PC-3 (cell line): ENCODE data around the gene AKIRIN1.

ENCODE experiments used
- EZH2 ChIP-seq: fragments of 300-600 bp; sonication (generic); IDR thresholded peaks from one replicate; pipeline ENCODE4 v1.6.1; 2017; ENCODE audit warnings: antibody characterized with exemption, mild to moderate bottlenecking, low read length; ENCODE audit not compliant: unreplicated experiment
- TF ChIP-seq, protein P1 (sequence below): fragments of 300-600 bp; sonication (generic); conservative IDR thresholded peaks from 2 replicates; pipeline ENCODE4 v1.5.1; 2017; ENCODE audit warnings: antibody characterized with exemption, low read depth, mild to moderate bottlenecking, low read length

DNA sequence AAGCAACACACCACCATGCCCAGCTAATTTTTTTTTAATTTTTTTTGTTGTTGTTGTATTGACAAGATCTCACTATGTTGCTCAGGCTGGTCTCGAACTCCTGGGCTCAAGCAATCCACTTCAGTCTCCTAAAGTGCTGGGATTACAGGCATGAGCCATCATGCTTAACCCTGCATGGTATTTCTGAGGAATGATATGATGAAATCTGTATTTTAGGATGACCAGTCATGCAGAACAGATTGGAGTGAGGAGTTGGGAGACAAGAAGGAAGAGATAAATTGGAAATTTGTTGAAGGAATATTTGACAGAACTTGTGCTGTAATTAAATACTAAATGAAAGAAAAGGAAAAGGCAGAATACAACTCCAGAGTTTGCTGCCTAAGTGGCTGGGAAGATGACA lies 30.4 kb downstream of the AKIRIN1 start:
- TF ChIP-seq, protein P1, sequence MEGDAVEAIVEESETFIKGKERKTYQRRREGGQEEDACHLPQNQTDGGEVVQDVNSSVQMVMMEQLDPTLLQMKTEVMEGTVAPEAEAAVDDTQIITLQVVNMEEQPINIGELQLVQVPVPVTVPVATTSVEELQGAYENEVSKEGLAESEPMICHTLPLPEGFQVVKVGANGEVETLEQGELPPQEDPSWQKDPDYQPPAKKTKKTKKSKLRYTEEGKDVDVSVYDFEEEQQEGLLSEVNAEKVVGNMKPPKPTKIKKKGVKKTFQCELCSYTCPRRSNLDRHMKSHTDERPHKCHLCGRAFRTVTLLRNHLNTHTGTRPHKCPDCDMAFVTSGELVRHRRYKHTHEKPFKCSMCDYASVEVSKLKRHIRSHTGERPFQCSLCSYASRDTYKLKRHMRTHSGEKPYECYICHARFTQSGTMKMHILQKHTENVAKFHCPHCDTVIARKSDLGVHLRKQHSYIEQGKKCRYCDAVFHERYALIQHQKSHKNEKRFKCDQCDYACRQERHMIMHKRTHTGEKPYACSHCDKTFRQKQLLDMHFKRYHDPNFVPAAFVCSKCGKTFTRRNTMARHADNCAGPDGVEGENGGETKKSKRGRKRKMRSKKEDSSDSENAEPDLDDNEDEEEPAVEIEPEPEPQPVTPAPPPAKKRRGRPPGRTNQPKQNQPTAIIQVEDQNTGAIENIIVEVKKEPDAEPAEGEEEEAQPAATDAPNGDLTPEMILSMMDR: no peak
- no peak for TF ChIP-seq EZH2
